ENCODE measurements around the gene ANO2. TPM values are rescaled to one million over a fixed set of nuclear protein-coding genes. Genes with fewer than 3 reads are reported as not detected.

The ANO2 gene
- total RNA-seq, 1 experiment from 2014 or later = not detected

DNA sequence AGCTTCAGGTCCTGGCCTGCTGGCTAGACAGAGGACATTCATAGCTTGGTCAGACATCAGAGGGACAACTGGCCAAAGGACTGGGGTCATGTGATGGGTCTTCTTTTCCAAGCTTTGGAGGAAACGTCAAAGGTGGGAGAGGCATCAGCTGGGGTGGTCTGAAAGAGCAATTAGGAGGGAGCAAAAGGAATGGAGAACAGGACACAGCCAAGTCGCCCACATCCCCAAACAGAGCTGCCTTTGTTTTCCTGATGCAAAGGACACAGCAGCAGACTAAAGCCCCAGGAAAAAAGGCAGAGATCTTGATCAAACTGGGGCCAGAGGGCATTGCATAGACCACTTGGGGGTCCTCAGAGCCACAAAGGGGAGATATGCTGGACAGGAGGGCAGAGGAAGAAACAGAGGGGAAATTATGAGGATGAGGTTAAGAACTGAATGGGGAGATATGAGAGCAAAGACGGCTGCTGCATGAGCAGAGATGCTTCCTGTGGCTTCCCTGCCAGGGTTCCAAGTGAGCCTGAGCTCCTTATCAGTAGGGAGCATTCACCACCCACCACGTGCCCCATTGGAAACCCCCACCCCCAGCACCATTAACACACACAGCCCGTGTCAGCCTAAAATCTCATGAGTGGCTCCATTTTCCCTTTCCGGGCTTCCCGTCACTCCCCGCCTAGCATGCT lies 62.4 kb downstream of the ANO2 start:
- Histone ChIP-seq H3K27me3 (peaks cover 6% of the 10 kb centered on the region), H3K9me3 (no peaks in the 10 kb centered on the region), H3K36me3 (no peaks in the 10 kb centered on the region), H3K4me3 (no peak overlapping the region)
- no peak for DNase-seq

GRCh38 chr12:5881666-5882065 lies 63.4 kb downstream of the ANO2 start:
- Histone ChIP-seq H3K9me3 (no peaks in the 10 kb centered on the region), H3K36me3 (no peaks in the 10 kb centered on the region), H3K27me3 (peaks cover 6% of the 10 kb centered on the region), H3K4me3 (no peak overlapping the region)
- DNase-seq = no peak

GRCh38 chr12:5881101-5881606 lies 63.9 kb downstream of the ANO2 start:
- Histone ChIP-seq H3K36me3 (no peaks in the 10 kb centered on the region), H3K9me3 (no peaks in the 10 kb centered on the region), H3K27me3 (peaks cover 6% of the 10 kb centered on the region), H3K4me3 (no peak overlapping the region)
- DNase-seq = no peak

DNA sequence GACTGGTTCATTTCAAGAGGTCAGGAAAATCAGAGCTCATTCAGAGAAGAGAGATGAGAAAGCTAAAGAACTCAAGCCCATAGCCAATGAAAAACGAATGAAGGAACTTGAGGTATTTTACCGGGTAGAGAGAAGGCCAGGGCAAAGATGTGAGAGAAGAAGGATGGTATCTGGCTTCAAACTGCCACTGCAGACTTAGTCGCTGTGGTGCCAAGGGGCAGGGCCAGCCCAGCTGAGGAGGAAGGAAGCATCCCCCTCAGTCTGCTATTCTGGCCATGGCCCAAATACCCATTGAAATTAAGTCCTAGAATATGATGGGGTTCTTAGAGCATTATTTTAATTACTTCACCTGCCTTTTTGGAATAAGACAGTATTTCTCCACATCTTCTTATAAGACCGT lies 69.2 kb downstream of the ANO2 start:
- no peak overlapping the region for H3K4me3 ChIP-seq
- peaks cover 6% of the 10 kb centered on the region; the same call in 1 of the 2 replicates for H3K27me3 ChIP-seq
- H3K9me3 ChIP-seq = no peaks in the 10 kb centered on the region
- no peaks in the 10 kb centered on the region for H3K36me3 ChIP-seq
- no peak for DNase-seq

- Histone ChIP-seq H3K36me3 (no peaks in the 10 kb centered on the region), H3K9me3 (no peaks in the 10 kb centered on the region), H3K27me3 (no peaks in the 10 kb centered on the region), H3K4me3 (no peak overlapping the region)
- no peak for DNase-seq
Measured at GRCh38 chr12:5874514-5874913, 70.5 kb downstream of the ANO2 start.

DNA sequence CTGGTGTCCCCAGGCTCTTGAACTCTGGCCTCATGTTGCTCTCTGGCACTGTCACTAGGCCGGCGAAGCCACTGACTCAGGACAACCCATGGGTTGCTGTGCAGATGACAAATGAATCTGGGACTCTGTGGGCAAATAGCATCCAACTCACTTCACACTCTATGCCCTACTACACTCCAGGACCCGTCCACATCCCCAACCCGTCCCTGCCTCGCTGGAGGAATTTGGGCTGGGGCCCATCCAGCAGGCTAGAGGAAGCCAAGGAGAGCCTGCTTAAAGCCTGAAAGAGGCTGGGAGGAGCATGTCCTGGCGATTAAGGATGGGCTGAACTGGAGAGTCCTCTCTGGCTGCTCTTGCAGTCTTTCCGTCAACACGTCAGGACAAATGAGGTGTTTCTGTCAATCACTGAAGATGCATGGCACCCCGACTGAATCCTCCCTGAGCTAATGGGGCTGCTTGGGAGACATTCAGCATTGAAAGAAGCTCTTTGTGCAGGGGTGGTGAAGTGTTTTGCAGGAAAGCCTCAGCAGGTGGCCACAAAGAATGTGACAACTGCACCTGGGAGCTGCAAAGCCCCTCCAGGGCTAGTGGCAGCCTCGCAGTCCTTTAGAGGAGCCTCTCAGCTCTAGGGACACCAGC lies 71.7 kb downstream of the ANO2 start:
- Histone ChIP-seq H3K4me3 (no peak overlapping the region), H3K27me3 (no peaks in the 10 kb centered on the region), H3K36me3 (no peaks in the 10 kb centered on the region), H3K9me3 (no peaks in the 10 kb centered on the region)
- no peak for DNase-seq

DNA sequence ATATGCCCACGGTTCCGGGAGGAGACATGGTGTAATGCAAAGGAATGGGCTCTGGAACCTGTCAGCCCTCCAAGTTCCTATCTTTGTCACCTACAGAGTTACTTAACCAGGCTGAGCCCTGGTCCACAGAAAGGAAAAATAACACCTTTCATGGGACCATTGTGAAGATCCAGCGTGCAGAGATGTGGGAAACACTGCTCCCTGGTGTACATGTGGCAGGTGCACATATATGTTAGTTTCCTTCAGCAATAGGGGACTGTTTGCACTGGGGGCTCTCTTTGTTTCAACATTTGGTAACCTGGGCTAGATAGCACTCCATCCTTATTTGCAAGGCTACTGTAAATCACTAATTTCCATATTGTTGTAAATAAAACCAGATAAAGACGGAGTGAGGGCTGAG lies 72.3 kb downstream of the ANO2 start:
- H3K36me3 ChIP-seq = no peaks in the 10 kb centered on the region
- no peaks in the 10 kb centered on the region for H3K9me3 ChIP-seq
- no peaks in the 10 kb centered on the region for H3K27me3 ChIP-seq
- DNase-seq = no peak
- H3K4me3 ChIP-seq = no peak overlapping the region

DNA sequence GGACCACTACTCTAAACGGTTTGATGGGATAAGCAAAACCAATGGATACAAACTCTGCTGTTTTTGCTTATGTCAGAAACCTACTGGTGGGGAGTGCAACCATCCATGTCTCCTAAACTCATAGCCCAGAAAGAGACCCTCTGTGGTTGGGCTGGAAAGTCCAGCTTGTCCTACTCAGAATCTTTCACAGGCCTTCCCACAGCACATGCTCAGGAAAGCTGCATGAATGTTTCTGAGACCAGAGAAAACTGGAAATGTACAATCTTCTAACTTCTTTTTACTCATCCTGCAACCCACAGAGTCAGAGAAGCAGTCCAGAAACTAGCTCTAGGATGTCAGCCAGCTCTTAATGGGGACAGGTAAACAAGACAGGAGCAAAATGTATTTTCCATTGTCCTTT lies 73.3 kb downstream of the ANO2 start:
- no peak for DNase-seq
- Histone ChIP-seq H3K36me3 (no peaks in the 10 kb centered on the region), H3K27me3 (no peaks in the 10 kb centered on the region), H3K9me3 (no peaks in the 10 kb centered on the region), H3K4me3 (no peak overlapping the region)

- DNase-seq = no peak
- H3K9me3 ChIP-seq = no peaks in the 10 kb centered on the region
- no peaks in the 10 kb centered on the region for H3K36me3 ChIP-seq
- no peak overlapping the region for H3K4me3 ChIP-seq
- no peaks in the 10 kb centered on the region for H3K27me3 ChIP-seq
Measured at GRCh38 chr12:5870183-5870582, 74.9 kb downstream of the ANO2 start.

GRCh38 chr12:5868625-5869295 lies 76.3 kb downstream of the ANO2 start:
- Histone ChIP-seq H3K4me3 (no peak overlapping the region), H3K27me3 (no peaks in the 10 kb centered on the region), H3K36me3 (no peaks in the 10 kb centered on the region), H3K9me3 (no peaks in the 10 kb centered on the region)
- DNase-seq = no peak

DNA sequence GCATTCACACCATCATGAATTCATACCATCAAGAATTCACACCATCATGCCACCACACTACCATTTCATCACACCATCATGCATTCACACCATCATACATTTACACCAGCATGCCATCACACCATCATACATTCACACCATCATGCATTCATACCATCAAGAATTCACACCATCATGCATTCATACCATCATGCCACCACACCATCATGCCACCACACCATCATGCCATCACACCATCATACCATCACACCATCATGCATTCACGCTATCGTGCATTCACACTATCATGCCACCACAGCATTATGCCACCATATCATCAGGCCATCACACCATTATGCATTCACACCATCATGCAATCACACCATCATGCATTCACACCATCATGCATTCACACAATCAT lies 79.7 kb downstream of the ANO2 start:
- Histone ChIP-seq H3K9me3 (no peaks in the 10 kb centered on the region), H3K4me3 (no peak overlapping the region), H3K36me3 (no peaks in the 10 kb centered on the region), H3K27me3 (no peaks in the 10 kb centered on the region)
- no peak for DNase-seq

GRCh38 chr12:5864972-5865371 lies 80.1 kb downstream of the ANO2 start:
- H3K9me3 ChIP-seq = no peaks in the 10 kb centered on the region
- no peaks in the 10 kb centered on the region for H3K36me3 ChIP-seq
- DNase-seq = no peak
- H3K4me3 ChIP-seq = no peak overlapping the region
- no peaks in the 10 kb centered on the region for H3K27me3 ChIP-seq

DNA sequence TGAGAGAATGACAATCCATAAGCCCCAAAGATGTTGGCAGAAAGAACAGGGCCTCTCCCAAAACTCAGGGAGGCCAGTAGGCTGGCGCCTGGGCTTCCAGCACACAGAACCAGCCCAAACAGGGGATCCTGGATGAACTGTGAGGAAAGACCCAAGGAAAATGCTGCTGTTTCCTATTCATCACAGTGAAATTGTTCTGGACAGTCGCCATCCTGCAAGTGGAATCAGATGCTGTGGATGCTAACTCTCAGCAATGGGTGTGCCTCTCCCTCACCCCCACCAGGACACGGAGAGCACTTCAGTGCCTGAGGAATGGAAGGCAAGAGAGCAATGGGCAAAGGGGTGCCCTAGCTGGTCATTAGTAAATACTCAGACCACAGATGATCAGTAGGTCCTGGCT lies 80.8 kb downstream of the ANO2 start:
- Histone ChIP-seq H3K27me3 (no peaks in the 10 kb centered on the region), H3K36me3 (no peaks in the 10 kb centered on the region), H3K4me3 (no peak overlapping the region), H3K9me3 (no peaks in the 10 kb centered on the region)
- no peak for DNase-seq

DNA sequence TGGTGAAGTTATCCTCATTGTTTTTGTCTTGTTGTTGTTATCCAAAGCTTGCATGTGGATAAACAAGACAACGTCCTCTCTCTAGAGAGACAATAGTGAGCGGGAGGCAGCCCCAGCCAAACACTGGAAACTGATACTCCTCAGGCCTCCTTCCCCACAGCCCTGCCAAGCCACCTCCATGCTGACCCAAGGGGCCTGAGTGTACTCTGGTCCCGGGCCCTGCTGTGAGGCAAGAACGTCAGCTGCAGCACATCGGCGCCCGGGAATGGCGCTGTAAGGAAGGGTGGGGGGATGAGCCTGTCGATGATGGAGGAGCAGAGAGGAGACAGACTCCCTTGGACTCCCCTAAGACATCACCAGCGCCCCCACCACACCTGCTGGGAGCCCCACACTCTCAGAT lies 83.6 kb downstream of the ANO2 start:
- no peak for DNase-seq
- Histone ChIP-seq H3K36me3 (no peaks in the 10 kb centered on the region), H3K4me3 (no peak overlapping the region), H3K9me3 (no peaks in the 10 kb centered on the region), H3K27me3 (peaks cover 6% of the 10 kb centered on the region)

DNA sequence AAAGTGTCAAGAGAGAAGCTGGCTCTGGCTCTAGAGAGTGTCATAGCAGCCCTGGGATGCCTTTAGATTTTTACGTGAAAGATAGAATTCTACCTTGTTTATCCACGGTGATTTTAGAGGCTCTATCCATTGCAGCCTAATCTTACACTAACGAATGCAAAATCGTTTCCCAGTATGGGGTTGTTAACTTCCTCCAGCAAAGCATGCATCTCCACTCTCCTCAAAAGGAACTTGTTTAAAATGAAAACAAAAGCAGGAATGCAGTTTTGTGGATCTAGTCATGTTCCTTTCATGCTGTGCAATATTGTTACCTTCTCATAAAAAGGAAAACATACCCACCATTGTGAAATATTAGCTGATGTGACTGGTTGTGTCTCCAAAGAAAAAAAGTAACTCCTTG lies 88.4 kb downstream of the ANO2 start:
- no peak for DNase-seq
- Histone ChIP-seq H3K36me3 (no peaks in the 10 kb centered on the region), H3K9me3 (no peaks in the 10 kb centered on the region), H3K27me3 (peaks cover 13% of the 10 kb centered on the region), H3K4me3 (no peak overlapping the region)

- H3K9me3 ChIP-seq = no peaks in the 10 kb centered on the region
- no peak for DNase-seq
- H3K4me3 ChIP-seq = no peak overlapping the region
- no peaks in the 10 kb centered on the region for H3K27me3 ChIP-seq
- H3K36me3 ChIP-seq = no peaks in the 10 kb centered on the region
Measured at GRCh38 chr12:5846950-5847349, 98.1 kb downstream of the ANO2 start.

GRCh38 chr12:5840944-5841343 lies 104.1 kb downstream of the ANO2 start:
- Histone ChIP-seq H3K36me3 (no peaks in the 10 kb centered on the region), H3K9me3 (no peaks in the 10 kb centered on the region), H3K4me3 (no peak overlapping the region), H3K27me3 (no peaks in the 10 kb centered on the region)
- no peak for DNase-seq

GRCh38 chr12:5830111-5830510 lies 114.9 kb downstream of the ANO2 start:
- no peak overlapping the region for H3K4me3 ChIP-seq
- DNase-seq = no peak
- peaks cover 2% of the 10 kb centered on the region; the same call in 1 of the 2 replicates for H3K27me3 ChIP-seq
- H3K9me3 ChIP-seq = no peaks in the 10 kb centered on the region
- no peaks in the 10 kb centered on the region for H3K36me3 ChIP-seq
